Adrenal gland (tissue), 12 donors: ENCODE measurements around the gene DOCK1. TPM values are rescaled to one million over a fixed set of nuclear protein-coding genes. Genes with fewer than 3 reads are reported as not detected.

Experiments used
- DNase-seq, 7 donors: peaks; one replicate each; pipeline ENCODE4 v3.0.0-alpha.2; 2019 to 2020
- H3K27ac ChIP-seq, 5 donors: fragments of 200-600 bp; sonication (generic) in 4 of 5; 1 replicate in 3 of 5; 2 replicates in 2 of 5; pipeline versions ENCODE4 v1.5.1 to v1.8.0; 2016 to 2020; ENCODE audit warnings: mild to moderate bottlenecking in 1 of 5
- H3K27me3 ChIP-seq: fragments of 200-600 bp; 2 replicates; pipeline ENCODE4 v1.8.0; 2021
- H3K36me3 ChIP-seq, 2 donors: fragments of 200-600 bp; replicated peaks in 1 of 2; 1 replicate in 1 of 2; 2 replicates in 1 of 2; pipeline versions ENCODE4 v1.5.1 to v1.8.0; 2018 to 2022
- H3K4me1 ChIP-seq, 2 donors: fragments of 200-600 bp; replicated peaks in 1 of 2; 1 replicate in 1 of 2; 2 replicates in 1 of 2; pipeline versions ENCODE4 v1.5.1 to v1.8.0; 2018 to 2021
- H3K4me3 ChIP-seq, 4 donors: fragments of 200-600 bp; sonication (generic) in 3 of 4; one replicate each; pipeline ENCODE4 v1.5.1; 2016 to 2018
- H3K9me3 ChIP-seq, 3 donors: fragments of 200-600 bp; sonication (generic) in 1 of 3; replicated peaks in 1 of 3; 1 replicate in 2 of 3; 2 replicates in 1 of 3; pipeline versions ENCODE4 v1.5.1 to v1.8.0; 2016 to 2021
- POLR2A ChIP-seq, 2 donors: fragments of 450-650 bp; IDR thresholded peaks; one replicate each; pipeline ENCODE4 v1.6.1; 2017; ENCODE audit warnings: antibody characterized with exemption in 2 of 2, mild to moderate bottlenecking in 2 of 2, moderate library complexity in 1 of 2
- WGBS, 4 donors: extraction: QIAGEN DNeasy Blood & Tissue Kit in 2 of 4; methylation state at CpG; one replicate each; pipeline versions ENCODE4 v1.1.5 to v1.1.7; 2013 to 2017; 5-methylcytosine and 5-hydroxymethylcytosine counted together
- intact Hi-C, 2 donors: fragments of 100-400 bp; cut with DNase I; formaldehyde crosslinking; loops; one replicate each; pipeline versions ENCODE4 v1.14.1 to v1.15.0; 2022 to 2023
- polyA plus RNA-seq, 3 donors: library from polyadenylated mRNA; stranded (reverse); fragments of 200-250 nt in 2 of 3; fragments of 350-450 nt in 1 of 3; fragmentation: Illumina TruSeq in 1 of 3; extraction: RNeasy Lipid Tissue Mini Kit (QIAGEN cat#74804) in 1 of 3; gene quantifications; one replicate each; pipeline ENCODE4 v1.2.3, GENCODE V29; 2013 to 2014
- total RNA-seq, 9 donors: library from RNA; depleted of rRNA in 4 of 9; stranded (reverse); fragments of >200 nt in 4 of 9; fragments of 120-200 nt in 1 of 9; fragmentation: NEBNext Ultra II Directional in 1 of 9; extraction: Animal tissue kit (Norgen Biotek cat#: 25700) in 1 of 9; gene quantifications; one replicate each; pipeline versions ENCODE4 v1.1.0 to v1.2.4, GENCODE V29; 2013 to 2023
- TF ChIP-seq, protein P1 (sequence below), 6 experiments: fragments of 450-650 bp in 4 of 6; fragments of 200-600 bp in 2 of 6; sonication (generic) in 1 of 6; IDR thresholded peaks; 1 replicate in 5 of 6; 2 replicates in 1 of 6; pipeline versions ENCODE4 v1.5.1 to v1.8.0; 2016 to 2021; ENCODE audit warnings: antibody characterized with exemption in 6 of 6, mild to moderate bottlenecking in 2 of 6, moderate library complexity in 1 of 6
- donor health status: healthy with polysubstance abuse.
- donor health status: Bipolar disorder and iron deficiency.
- donor health status: DM: yes; HTN: yes; CAD: no.
- donor health status: DM: no; HTN: no; CAD: no.
- donor health status: DM: no; HTN: no; CAD: no.
- donor health status: DM: yes; HTN: yes; CAD: no.

Gene DOCK1
- total and polyA plus RNA-seq, 12 donors: 8.1 to 30.4 (median 21.6) TPM

DNA sequence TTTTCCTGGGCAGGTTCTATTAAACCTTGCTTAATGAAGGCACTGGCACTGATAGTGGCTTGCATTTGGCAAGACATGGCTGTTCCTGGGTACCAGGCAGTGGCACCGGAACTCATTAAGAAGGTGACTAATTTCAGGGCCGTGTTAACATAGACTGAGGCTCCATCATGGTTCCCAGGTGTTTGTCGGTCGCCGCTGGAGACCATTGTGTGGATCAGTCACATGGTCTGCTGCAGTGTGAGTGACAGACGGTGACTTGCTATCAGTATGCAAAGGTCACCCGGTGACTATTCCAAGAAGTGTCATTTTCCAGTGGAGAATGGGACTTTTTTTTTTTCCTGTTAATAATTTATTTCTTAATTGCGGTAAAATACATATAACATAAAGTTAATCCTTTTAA is 184.9 kb downstream of the DOCK1 start:
- intact Hi-C loops: no loop called here
- H3K27me3 ChIP-seq: no peaks in the 10 kb centered on the region
- H3K4me3 ChIP-seq: no peak overlapping the region
- H3K36me3 ChIP-seq: no peaks in the 10 kb centered on the region
- H3K4me1 ChIP-seq: no peaks in the 10 kb centered on the region
- H3K9me3 ChIP-seq: no peaks in the 10 kb centered on the region
- no peak for DNase-seq
- WGBS, 4 donors: 92 to 96% (median 95%) methylated on average over 8 of the region's 8 CpGs
- H3K27ac ChIP-seq: no peak overlapping the region
- TF ChIP-seq, protein P1, sequence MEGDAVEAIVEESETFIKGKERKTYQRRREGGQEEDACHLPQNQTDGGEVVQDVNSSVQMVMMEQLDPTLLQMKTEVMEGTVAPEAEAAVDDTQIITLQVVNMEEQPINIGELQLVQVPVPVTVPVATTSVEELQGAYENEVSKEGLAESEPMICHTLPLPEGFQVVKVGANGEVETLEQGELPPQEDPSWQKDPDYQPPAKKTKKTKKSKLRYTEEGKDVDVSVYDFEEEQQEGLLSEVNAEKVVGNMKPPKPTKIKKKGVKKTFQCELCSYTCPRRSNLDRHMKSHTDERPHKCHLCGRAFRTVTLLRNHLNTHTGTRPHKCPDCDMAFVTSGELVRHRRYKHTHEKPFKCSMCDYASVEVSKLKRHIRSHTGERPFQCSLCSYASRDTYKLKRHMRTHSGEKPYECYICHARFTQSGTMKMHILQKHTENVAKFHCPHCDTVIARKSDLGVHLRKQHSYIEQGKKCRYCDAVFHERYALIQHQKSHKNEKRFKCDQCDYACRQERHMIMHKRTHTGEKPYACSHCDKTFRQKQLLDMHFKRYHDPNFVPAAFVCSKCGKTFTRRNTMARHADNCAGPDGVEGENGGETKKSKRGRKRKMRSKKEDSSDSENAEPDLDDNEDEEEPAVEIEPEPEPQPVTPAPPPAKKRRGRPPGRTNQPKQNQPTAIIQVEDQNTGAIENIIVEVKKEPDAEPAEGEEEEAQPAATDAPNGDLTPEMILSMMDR (IDR thresholded peaks at IDR 0.05): no peak
- TF ChIP-seq POLR2A (IDR thresholded peaks at IDR 0.05): no peak

DNA sequence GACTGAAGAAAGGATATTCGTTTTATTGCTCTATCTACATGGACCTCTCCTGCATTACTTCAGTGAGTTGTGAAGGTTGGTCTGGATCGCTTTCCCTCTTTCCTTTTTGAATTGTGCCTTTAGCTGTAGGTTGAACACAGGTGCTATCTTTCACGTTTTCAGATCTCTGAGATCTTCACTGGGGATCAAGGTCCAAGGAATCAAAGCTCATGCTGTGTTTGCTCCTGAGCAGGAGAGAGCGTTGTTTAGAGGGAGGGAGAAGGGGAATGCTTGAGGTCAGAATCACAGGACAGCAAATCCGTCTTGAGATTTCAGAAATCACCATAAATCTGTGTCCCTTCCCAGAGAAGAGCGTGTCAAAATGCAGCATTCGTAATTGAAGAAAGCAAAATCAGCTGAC is 186.1 kb downstream of the DOCK1 start:
- intact Hi-C loops: no loop called here
- TF ChIP-seq POLR2A (IDR thresholded peaks at IDR 0.05): no peak
- TF ChIP-seq, protein P1 (IDR thresholded peaks at IDR 0.05): no peak
- no peak overlapping the region for H3K27ac ChIP-seq
- DNase-seq: no peak
- no peaks in the 10 kb centered on the region for H3K9me3 ChIP-seq
- no peaks in the 10 kb centered on the region for H3K27me3 ChIP-seq
- no peaks in the 10 kb centered on the region for H3K4me1 ChIP-seq
- H3K36me3 ChIP-seq: no peaks in the 10 kb centered on the region
- H3K4me3 ChIP-seq: no peak overlapping the region
- 88 to 96% (median 91%) methylated on average over 7 of the region's 7 CpGs for WGBS, 4 donors

DNA sequence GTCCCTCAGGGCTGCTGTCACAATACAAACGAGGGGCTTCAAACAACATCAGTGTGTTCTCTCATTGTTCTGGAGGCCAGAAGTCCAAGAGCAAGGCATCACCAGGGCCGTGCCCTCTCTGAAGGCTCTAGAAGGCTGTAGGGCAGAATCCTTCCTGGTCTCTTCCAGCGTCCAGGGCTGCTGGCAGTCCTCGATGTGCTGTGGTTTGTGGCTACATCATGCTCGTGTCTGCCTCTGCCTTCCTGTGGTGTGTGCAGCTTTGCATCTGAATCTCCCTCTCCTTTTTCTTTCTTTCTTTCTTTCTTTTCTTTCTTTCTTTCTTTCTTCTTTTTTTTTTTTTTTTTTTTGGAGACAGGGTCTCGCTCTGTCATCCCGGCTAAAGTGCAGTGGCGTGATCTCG is 187.7 kb downstream of the DOCK1 start:
- H3K27ac ChIP-seq: no peak overlapping the region
- DNase-seq: no peak
- H3K4me1 ChIP-seq: no peaks in the 10 kb centered on the region
- WGBS, 4 donors: 68 to 90% (median 87%) methylated on average over 6 to 9 of the region's 9 CpGs
- intact Hi-C loops: no loop called here
- no peak overlapping the region for H3K4me3 ChIP-seq
- no peaks in the 10 kb centered on the region for H3K9me3 ChIP-seq
- no peaks in the 10 kb centered on the region for H3K36me3 ChIP-seq
- TF ChIP-seq, protein P1 (IDR thresholded peaks at IDR 0.05): no peak
- no peak for TF ChIP-seq POLR2A (IDR thresholded peaks at IDR 0.05)
- H3K27me3 ChIP-seq: no peaks in the 10 kb centered on the region

DNA sequence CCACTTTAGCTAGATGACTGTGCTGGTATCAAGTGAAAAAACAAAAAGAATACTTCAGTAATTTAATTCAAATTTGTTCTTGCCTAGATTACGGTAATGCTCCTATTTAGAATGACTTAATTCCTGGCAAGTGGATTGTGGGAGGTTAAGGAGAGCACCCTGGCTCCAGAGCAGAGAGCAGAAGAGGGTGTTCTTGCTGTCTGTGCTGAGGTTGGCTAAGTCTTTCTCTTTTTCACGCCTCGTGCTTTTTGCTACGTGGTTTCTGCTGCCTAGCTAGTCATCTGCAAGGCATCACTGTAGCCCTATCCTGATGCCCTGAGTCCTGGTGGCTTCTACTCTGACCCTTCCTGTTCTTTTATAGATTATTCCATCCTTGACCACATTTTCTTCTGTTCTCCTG is 189.8 kb downstream of the DOCK1 start:
- 93 to 98% (median 95%) methylated on average over 4 of the region's 4 CpGs for WGBS, 4 donors
- intact Hi-C loops: no loop called here
- TF ChIP-seq, protein P1 (IDR thresholded peaks at IDR 0.05): no peak
- no peak for TF ChIP-seq POLR2A (IDR thresholded peaks at IDR 0.05)
- Histone ChIP-seq H3K36me3 (no peaks in the 10 kb centered on the region), H3K4me3 (no peak overlapping the region), H3K9me3 (no peaks in the 10 kb centered on the region), H3K27ac (no peak overlapping the region), H3K4me1 (no peaks in the 10 kb centered on the region), H3K27me3 (no peaks in the 10 kb centered on the region)
- DNase-seq: no peak
